Activated CD4-positive, alpha-beta T cell treated with anti-CD3 and anti-CD28 coated beads for 4 hours (primary cell): ENCODE data around the gene LRSAM1.
A peak's percentile ranks its signal among the peaks of the same experiment; 100 is the strongest.

Experiments used
- DNase-seq, 2 donors: peaks; one replicate each; pipeline ENCODE4 v3.0.0-alpha.2; 2020

The LRSAM1 gene

DNA sequence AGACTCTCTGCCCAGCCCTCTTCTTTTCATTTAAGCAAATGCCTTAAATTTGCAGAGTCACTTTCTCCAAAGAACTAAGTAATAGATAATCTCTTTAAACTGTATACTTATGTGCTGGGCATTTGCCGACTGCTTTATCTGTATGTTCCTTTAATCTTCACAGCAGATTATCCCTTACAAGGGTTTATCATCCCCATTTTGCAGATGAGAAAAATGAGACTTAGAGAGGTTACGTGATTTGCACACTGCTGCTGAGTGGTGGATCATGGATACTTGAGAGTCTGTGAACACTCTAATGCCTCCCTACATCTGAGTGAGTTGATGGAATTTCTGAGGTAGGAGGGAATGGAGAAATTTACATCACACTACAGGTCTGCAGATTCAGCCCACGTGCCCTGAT lies 23.0 kb upstream of the LRSAM1 start:
- no peak for DNase-seq

DNA sequence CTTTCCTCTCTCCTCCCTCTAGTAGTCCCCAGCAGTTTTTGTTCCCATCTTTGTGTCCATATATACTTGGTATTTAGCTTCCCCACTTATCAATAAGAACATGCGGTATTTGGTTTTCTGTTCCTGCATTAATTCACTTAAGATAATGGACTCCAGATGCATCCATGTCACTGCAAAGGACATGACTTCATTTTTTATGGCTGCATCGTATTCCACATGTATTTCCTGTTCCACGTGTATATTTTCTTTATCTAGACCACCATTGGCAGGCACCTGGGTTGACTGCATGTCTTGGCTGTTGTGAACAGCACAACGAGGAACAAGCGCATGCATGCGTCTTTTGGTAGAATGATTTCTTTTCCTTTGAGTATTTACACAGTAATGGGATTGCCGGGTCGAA lies 20.9 kb upstream of the LRSAM1 start:
- no peak for DNase-seq

DNA sequence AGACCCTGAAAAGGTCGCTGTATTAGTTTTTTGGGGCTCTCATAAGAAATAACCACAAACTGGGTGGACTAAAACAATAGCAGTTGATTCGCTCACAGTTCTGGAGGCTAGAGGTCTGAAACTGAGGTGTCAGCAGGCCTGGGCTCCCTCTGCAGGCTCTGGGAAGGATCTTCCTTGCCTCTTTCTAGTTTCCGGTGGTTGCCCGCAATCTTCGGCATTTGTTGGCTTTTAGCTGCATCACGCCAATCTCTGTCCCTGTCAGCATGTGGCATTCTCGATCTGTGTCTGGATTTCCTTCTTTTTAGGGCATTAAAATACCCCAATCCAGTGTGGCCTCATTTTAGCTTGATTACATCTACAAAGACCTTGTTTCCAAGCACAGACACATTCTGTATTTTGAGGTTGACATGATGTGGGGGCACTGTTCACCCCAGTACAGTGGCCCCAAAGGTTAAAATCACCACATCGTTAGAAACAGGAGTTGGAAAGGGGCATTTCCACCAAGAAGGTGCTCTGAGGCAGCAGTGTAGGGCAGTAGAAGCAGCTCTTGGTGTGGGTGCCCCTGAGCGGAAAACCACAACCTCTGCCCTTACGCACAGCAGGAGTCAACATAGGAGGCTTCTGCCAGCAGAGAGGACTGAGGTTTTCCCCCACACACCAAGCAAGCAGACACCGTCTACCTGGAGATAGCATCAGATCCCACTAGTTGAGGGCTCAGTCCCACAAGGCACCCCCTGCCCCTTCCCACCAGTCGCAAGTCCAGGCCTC lies 13.6 kb upstream of the LRSAM1 start:
- no peak for DNase-seq

DNA sequence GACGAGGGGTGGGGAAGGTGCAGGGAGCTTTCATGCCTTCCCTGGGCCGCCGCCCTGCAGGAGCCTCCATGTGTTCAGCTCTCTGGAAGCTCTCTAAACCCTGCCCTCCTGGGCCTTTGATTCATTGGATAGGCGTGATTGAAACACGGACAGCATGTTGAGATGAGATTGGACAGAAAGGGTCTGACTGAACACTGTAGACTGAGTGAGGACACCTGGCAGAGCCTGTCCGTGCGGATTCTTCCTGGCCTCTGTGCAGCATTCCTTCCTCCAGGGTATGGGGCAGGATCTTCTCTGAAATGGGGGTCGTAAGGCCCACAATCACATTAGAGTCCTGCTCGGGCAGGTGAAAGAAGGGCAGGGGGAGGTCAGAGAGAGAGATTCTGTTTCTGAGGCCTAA lies 12.9 kb upstream of the LRSAM1 start:
- no peak for DNase-seq

DNA sequence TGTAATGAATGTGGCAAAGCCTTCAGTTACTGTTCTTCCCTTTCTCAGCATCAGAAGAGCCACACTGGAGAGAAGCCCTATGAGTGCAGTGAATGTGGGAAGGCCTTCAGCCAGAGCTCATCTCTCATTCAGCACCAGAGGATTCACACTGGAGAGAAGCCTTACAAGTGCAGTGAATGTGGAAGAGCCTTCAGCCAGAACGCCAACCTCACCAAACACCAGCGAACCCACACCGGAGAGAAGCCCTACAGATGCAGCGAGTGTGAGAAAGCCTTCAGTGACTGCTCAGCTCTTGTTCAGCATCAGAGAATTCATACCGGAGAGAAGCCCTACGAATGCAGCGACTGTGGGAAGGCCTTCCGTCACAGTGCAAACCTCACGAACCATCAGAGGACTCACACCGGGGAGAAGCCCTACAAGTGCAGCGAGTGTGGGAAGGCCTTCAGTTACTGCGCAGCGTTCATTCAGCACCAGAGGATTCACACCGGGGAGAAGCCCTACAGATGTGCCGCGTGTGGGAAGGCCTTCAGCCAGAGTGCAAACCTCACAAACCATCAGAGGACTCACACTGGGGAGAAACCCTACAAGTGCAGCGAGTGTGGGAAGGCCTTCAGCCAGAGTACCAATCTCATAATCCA lies 6.9 kb upstream of the LRSAM1 start:
- no peak for DNase-seq

DNA sequence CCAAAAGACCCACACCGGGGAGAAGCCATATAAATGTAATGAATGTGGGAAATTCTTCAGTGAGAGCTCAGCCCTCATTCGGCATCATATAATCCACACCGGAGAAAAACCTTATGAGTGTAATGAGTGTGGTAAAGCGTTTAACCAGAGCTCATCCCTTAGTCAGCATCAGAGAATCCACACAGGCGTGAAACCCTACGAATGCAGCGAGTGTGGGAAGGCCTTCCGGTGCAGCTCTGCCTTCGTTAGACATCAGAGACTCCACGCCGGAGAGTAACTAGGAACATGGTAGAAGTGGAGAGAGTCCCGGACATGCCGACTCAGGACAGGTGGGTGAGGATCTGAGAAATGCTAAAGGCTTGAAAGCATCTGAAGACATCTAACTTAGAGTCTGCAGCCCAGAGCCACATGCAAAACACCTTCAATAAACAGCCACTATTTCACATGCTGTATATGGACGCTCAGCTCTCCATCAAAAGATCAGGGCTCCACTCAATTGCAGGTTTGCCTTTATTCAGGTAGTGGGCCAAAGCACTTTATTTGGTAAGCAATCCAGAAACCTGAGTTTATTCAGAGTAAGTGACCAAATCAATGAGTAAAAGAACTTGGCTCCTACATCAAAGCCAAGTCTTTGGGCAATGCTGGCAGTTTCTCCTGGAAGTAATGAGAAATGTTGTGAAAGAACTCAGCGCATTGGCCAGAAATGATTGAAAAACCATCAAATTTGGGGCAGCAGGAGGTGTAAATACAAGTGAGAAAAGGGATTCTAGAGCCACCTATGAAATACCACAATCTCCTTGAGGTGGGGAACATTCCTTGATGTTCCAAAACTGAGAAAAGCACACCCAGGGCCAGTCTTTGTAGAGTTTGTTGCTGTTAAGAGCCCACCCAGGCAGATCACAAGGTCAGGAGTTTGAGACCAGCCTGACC lies 6.1 kb upstream of the LRSAM1 start:
- DNase-seq, result no peak

DNA sequence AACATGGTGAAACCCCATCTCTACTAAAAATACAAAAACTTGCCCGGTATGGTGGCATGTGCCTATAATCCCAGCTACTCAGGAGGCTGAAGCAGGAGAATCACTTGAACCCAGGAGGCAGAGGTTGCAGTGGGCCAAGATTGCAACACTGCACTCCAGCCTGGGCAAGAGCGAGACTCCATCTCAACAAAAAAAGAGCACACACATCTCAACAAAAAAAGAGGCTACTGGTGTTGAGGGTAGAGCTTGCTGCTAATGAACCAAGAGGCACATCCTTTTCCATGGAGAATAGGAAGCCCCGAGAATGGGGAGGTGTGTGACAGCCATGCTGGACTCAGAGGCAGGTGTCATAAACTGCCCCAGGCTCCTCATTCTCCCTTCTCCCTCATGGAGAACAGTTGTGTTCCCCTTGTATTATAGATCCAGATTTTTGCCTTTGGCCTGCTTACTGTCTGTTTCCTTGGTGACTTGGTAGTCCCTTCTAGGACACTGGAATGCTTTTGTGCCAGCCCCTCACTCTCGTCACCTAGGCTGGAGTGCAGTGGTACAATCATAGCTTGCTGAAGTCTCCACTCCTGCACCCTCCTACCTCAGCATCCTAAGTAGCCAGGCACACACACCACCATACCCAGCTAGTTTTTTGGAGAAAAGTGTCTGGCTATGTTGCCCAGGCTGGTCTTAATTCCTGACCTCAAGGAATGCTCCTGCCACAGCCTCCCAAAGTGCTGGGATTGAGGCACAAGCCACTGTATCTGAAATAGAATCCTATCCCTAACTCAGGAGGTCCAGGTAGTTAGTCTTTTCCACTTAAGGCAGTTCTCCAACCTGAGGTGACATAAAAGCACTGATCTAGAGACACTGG lies 5.2 kb upstream of the LRSAM1 start:
- DNase-seq, result no peak

DNA sequence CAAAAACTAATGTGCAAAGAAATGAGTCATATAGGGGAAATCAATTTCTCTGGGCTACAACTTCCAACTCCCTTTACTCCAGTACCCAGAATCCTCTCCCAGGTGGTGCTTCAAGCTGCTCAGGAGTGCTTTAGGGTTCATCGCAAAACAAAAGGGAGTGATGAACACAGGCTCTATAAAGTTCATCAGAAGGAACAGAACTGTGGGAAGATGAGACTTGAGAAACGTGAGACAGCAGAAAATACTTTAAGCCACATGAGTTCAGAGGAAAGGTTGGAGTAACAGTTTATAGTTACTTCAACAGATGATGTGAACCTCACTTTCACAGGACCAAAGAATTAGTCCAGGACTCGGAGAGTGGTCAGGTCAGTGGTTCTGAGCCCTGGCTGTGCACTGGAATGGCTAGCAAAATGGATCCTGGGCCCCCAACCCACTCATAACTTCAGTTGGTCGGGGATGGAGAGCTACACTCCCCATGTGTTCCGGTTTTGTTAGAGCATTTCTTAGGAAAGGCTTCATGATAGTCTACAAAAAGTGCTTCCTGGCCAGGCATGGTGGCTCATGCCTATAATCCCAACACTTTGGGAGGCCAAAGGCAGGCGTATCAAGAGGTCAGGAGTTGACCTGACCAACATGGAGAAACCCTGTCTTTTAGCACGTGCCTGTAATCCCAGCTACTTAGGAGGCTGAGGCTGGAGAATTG lies 4.4 kb upstream of the LRSAM1 start:
- no peak for DNase-seq

DNA sequence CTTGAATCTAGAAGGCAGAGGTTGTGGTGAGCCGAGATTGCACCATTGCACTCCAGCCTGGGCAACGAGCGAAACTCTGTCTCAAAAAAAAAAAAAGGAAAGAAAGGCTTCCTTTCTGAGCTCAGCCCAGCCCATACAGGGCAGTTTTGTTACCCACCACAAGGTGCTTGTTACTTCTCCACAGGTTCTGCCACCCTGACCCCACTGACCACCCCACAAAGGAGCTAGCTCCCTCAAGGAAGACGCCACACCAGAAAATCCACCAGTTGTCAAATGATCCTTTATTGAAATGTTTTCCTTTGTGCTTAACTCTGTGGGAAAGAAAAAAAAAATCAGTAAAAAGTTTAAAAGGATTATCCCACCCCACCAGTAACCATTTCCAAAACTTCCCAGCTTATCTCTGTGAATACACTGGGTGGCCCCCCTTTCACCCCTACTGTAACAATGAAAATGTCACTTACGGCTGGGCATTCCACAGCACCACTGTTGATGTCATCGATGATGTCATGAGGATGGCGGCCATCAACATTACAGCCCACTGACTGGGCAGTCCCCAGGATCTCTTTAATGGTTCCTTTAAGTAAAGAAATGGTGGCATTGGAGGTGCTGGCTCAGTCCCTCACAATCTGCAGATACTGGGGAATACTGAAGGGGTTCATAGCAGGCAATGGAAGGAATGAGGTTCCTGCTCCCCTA lies 3.7 kb upstream of the LRSAM1 start:
- DNase-seq, result no peak

DNA sequence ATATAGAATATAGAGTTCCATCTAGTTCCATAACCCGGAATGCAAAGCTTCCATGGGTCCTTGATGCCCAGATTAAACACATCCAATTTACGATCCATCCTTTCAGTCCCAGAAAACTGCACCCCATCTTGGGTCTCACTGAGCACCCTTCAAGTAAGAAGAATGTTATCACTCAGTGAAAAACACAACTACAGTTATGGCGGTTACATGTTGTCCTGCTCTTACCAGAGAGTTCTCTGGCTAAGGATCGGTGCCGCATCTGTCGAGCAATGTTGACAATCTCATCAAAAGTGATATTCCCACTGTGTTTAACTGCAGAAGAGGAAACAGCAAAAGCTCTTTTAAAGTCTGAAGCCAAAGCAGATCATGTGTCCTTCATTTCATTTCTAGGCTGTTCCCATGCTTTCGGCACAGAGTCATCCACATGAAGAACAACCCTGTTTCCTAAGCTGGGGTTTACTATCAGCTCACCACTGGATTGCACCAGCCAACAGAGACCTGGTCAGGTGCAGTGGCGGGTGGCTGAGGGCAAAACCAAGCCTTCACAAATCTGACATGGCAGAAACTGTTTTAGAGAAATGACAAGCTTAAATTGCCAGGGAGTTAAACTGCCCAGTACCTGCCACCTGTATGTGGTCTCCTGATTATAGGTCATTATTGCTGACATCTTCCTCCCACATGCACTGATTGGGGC lies 3.1 kb upstream of the LRSAM1 start:
- no peak for DNase-seq

DNA sequence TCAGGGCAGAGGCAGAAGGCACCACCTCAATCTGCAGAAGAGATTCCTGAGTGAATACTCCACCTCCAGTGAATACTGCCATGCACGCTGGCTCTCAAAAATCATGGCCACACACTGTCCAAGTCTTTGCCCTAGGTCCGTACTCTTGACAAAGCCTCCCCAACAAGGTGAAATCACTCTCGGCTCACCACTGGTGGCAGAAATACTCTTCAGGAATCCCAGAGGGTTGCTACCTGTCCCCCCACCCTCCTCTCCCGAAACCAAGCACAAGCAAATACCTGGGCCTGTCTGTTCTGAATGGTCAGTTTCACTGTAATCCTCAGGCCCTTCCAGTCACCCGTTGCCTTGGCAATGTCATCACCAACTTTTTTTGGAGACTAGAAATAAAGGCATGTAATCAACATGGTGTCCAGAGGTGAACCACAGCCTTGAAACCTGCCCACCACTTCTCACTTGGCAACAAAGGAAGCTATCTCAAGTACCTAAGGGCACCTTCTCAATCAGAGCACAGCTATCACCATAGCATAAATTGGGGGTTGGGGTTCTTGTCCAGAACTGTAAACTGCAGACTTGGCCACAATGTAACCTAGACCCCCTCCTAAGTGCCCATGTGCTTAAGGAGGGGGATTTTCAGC lies 1.9 kb upstream of the LRSAM1 start:
- no peak for DNase-seq

DNA sequence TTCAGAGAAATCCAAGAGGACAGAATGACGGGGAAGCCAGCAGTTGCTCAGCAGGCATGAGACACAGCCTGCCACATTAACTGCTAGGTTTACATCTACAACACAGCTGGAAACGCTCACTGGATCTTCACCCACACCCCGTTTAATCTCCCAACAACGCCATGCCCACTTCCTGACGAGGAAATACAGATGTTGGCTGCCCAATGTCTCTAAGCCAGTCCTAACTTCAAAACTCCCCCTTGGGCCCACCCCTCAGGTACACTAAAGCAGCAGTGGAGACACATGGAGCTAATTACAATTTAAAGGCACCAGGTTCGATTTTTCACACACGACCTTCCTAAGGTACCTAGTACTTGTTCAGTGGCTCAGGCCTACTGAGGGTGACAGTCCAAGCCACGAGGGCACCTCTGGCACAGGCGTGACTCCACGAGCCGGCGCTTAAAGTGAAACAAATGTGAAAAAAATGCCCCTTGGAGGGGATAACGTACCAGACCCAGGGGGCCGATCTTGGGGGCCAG lies 1.0 kb upstream of the LRSAM1 start:
- peak in 1 of 2 donors; percentile 20 for DNase-seq

DNA sequence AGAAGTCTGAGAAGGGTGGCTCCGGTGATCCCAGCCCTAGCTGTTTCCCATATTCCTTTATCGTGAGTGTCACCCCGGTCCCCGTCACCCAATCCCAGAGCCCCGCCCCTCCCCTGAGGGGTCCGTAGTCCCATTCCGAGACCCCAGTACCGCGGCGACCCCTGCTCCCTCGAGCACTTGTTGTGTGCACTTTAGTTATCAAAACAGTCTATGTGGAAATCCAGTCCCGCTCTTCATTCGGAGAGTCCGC lies 223 bp downstream of the LRSAM1 start:
- no peak for DNase-seq

DNA sequence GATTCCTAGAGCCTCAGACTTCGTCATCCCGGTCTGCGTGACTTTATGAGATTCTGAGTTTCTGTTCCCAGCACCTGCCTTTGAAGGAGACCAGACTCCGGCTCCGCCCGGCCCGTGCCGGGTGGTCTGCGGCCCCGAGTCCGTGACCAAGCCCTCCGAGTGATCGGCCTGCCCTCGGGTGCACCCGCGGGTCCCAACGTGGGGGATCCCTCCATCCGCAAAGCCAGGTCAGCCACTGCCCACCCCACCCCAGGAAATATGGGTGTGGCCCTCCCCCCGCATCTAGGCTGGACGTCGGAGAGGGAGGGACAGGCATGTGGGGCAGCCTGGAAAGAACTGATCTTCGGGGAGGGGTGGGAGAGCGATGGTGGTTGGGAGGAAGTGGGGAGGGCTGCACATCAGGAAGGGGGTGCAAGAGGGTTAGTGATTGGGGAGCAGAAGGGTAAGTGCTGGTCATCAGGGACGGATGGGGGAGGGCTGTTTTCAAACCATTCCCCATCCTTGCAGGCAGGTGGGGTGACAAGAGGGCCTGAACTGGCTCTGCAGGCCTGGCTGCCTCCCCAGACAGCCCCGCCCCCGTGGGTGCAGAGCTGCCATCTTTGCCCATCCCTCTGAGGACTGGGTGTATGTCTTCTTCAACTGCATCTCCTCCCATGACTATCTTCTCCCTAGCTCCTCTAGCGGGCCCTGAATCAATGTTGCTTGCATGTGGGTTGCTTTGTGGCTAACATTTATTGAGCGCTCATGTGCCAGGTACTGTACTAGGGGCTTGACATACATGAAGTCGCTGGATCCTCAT lies 747 bp downstream of the LRSAM1 start:
- peak; percentile 38 to 40 for DNase-seq

DNA sequence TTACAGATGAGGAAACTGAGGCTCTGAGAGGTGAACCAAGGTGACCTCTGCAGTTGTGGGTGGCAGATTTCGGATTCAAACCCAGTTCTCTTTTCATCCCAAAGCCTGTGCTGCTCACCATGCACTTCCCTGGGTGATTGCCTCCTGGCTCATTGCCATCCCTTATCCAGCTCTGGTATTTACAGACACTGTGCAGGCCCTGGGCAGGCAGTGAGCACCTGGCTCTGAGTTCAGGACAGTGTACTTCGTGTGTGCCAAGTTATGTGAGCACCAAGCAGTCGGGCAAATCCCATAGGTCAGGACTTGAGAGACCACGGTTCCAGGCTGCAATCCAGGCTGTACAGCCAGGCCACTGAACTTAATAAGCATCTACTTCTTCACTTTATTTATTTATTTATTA lies 1.4 kb downstream of the LRSAM1 start:
- DNase-seq, result no peak

DNA sequence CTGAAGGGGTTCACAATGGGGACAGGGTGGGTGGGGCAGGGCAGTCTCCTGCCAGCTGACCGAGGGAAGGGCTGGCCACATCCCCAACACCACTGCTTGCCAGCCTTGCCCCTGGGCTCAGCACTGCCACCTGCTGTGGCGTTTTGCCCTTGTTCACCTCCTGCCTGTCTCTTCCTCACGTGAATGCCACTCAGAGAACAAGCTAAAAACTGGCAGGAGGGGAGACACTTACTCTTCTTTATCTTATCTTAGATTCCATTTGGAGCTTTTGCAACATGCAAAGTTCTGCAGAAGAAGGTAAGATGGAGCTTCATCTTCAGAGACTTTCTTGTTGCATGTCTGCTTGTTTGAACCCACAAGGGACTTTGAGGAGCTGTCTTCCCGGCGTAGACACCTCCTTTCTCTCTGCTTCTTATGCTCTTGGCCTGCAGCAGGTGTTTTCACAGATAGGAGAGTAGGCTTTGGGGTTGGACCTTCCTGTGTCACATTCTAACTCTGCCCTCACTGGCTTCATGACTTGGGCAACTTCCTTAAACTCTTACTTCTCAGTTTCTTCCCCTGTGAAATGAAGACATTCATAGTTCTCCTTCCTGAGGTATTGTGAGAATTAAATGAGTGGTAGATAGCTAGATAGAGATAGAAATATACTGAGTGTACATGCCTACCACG lies 4.1 kb downstream of the LRSAM1 start:
- peak in 1 of 2 donors; percentile 27 for DNase-seq

DNA sequence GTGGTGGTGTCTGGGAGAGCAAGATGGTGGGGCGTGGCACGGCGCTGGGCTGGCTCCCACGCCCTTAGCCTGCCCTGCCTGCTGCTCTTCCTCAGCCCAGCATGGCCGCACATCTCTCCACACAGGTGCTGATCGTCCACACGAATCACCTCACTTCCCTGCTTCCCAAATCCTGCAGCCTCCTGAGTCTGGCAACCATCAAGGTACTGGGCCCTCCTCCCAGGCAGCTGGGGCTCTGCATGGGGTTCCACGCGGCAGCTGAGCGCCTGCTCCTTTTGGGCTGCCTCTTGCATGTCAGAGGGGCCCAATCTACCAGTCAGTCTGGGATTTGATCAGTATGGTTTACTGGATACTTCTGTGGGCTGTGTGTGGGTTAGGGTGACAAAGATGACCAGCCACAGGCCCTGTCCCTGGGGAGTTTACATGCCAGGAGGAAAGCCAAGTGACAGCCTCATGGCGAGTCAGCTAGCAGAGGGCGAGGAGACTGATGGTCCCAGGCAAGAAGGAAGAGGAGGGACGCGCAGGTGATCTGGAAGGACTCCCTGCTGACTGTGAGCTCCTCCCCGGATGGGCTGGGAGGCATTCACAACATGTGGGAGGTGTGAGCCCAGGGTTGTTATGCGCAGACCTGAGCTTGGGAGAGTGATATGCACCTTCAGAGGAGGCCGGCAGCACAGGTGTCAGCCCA lies 6.0 kb downstream of the LRSAM1 start:
- DNase-seq, result no peak

DNA sequence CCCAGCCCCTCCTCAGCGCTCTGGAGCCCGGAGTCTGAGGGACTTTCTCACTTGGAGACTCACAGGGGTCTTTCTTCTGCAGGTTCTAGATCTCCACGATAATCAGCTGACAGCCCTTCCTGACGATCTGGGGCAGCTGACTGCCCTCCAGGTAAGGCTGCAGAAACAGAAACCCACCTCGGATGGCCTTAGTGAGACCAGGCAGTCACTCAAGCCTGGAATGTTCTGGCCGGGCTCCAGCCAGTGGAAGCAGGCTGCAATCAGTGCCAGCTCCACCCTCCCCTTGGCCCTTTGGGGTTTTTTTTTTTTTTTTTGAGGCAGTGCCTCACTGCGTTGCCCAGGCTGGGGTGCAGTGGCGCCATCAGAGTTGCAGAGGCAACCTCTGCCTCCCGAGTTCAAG lies 7.6 kb downstream of the LRSAM1 start:
- no peak for DNase-seq
